DMS79 (cell line): ENCODE data around the gene MTERF1.
A peak's percentile ranks its signal among the peaks of the same experiment; 100 is the strongest.
"Not testable (repeated sequence)": the region's sequence is repeated elsewhere in the genome, so short reads cannot be mapped to it uniquely, and the experiment has no call there.

Experiments used
- DNase-seq: peaks from one replicate; lab custom pipeline; 2025; lab: John Stamatoyannopoulos, UW

The MTERF1 gene

GRCh38 chr7:91883676-91884362 lies 3.3 kb upstream of the MTERF1 start:
- peak; percentile 95 for DNase-seq

GRCh38 chr7:91880016-91880412 lies 488 bp downstream of the MTERF1 start:
- no peak for DNase-seq

GRCh38 chr7:91876391-91877133 lies 3.9 kb downstream of the MTERF1 start:
- DNase-seq, result no peak

- DNase-seq, result no peak
These were observed 4.7 kb downstream of the MTERF1 start for GRCh38 chr7:91875851-91876250.

- no peak for DNase-seq
These were observed 7.6 kb downstream of the MTERF1 start for GRCh38 chr7:91872928-91873327.

- no peak for DNase-seq
These were observed 8.4 kb downstream of the MTERF1 start for GRCh38 chr7:91872069-91872468.

- no peak for DNase-seq
These were observed 10.8 kb downstream of the MTERF1 start for GRCh38 chr7:91869661-91870060.

GRCh38 chr7:91866599-91867148 lies 13.8 kb downstream of the MTERF1 start:
- DNase-seq, result no peak

- DNase-seq, result no peak
These were observed 15.0 kb downstream of the MTERF1 start for GRCh38 chr7:91865511-91865910.

GRCh38 chr7:91864604-91865003 lies 15.9 kb downstream of the MTERF1 start:
- DNase-seq, result not testable (repeated sequence)

- no peak for DNase-seq
These were observed 16.4 kb downstream of the MTERF1 start for GRCh38 chr7:91864070-91864469.

- DNase-seq, result no peak
These were observed 28.2 kb downstream of the MTERF1 start for GRCh38 chr7:91852263-91852741.

GRCh38 chr7:91850455-91850854 lies 30.0 kb downstream of the MTERF1 start:
- DNase-seq, result no peak

GRCh38 chr7:91847876-91848588 lies 32.5 kb downstream of the MTERF1 start:
- no peak for DNase-seq

GRCh38 chr7:91847231-91847630 lies 33.3 kb downstream of the MTERF1 start:
- DNase-seq, result no peak

GRCh38 chr7:91846436-91846835 lies 34.1 kb downstream of the MTERF1 start:
- no peak for DNase-seq

- DNase-seq, result no peak
These were observed 36.7 kb downstream of the MTERF1 start for GRCh38 chr7:91843831-91844230.

- no peak for DNase-seq
These were observed 42.1 kb downstream of the MTERF1 start for GRCh38 chr7:91838439-91838838.

- no peak for DNase-seq
These were observed 43.0 kb downstream of the MTERF1 start for GRCh38 chr7:91837397-91838070.

- DNase-seq, result no peak
These were observed 44.6 kb downstream of the MTERF1 start for GRCh38 chr7:91835826-91836368.

- no peak for DNase-seq
These were observed 45.2 kb downstream of the MTERF1 start for GRCh38 chr7:91835091-91835825.
